ENCODE data around the gene GPR142. TPM values are rescaled to one million over a fixed set of nuclear protein-coding genes. Genes with fewer than 3 reads are reported as not detected.

GPR142 gene
- total RNA-seq: under 1 TPM in 3 of 4 donors, not detected in 1; 0.39 to 0.83 (median 0.40) TPM

DNA sequence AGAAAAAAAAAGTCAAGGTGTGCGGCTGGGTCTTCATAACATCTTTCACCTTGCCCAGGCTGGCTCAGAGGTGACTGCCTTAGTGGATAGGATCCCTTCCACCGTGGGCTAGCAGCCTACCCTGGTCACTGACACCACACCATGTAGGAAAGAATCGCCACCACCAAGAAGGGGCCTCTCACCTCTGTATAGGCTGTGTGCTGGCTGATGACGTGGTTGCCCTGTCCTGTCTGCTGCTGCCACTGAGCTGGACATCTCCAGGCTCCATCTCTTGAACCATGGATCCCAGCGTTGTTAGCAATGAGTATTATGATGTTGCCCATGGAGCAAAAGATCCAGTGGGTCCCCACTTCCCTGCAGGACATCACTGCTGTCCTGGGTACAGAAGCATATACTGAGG lies at the start of gene GPR142:
TSS of gene GPR142 (plus strand) at position 301 of the 400 bp plus-strand sequence. CDS start 2,035 bp downstream, outside the sequence.
- peaks cover 0 to 60% (median under 1%) of the 10 kb centered on the region in 4 donors for H3K27me3 ChIP-seq
- TF ChIP-seq, protein P1, sequence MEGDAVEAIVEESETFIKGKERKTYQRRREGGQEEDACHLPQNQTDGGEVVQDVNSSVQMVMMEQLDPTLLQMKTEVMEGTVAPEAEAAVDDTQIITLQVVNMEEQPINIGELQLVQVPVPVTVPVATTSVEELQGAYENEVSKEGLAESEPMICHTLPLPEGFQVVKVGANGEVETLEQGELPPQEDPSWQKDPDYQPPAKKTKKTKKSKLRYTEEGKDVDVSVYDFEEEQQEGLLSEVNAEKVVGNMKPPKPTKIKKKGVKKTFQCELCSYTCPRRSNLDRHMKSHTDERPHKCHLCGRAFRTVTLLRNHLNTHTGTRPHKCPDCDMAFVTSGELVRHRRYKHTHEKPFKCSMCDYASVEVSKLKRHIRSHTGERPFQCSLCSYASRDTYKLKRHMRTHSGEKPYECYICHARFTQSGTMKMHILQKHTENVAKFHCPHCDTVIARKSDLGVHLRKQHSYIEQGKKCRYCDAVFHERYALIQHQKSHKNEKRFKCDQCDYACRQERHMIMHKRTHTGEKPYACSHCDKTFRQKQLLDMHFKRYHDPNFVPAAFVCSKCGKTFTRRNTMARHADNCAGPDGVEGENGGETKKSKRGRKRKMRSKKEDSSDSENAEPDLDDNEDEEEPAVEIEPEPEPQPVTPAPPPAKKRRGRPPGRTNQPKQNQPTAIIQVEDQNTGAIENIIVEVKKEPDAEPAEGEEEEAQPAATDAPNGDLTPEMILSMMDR (IDR thresholded peaks at IDR 0.05): no peak
- TF ChIP-seq POLR2AphosphoS5 (IDR thresholded peaks at IDR 0.05): no peak
- no peak for TF ChIP-seq EP300 (IDR thresholded peaks at IDR 0.05)
- no peak for TF ChIP-seq POLR2A (IDR thresholded peaks at IDR 0.05; ENCODE audit: low read depth)
- WGBS: 68% methylated on average over 5 of the region's 5 CpGs
- H3K9me3 ChIP-seq: no peaks in the 10 kb centered on the region
- no peak within 1 kb of the TSS for H3K4me3 ChIP-seq
- peaks cover 0 to 16% (median 15%) of the 10 kb centered on the region in 4 donors for H3K4me1 ChIP-seq
- no peaks in the 10 kb centered on the region for H3K36me3 ChIP-seq
- DNase-seq (ENCODE audit: extremely low spot score): no peak
- intact Hi-C loops (cut with DNase I): no loop called here
- no peak within 1 kb of the TSS for H3K27ac ChIP-seq (replicated peaks in 1 of 4)

- Histone ChIP-seq H3K4me3 (no peak overlapping the region), H3K9me3 (no peaks in the 10 kb centered on the region), H3K36me3 (no peaks in the 10 kb centered on the region), H3K27ac (replicated peaks in 1 of 4) (no peak overlapping the region), H3K27me3 (peaks cover 0 to 27% (median 0%) of the 10 kb centered on the region in 4 donors), H3K4me1 (no peaks in the 10 kb centered on the region)
- intact Hi-C loops (cut with DNase I): no loop called here
- TF ChIP-seq, protein P1 (IDR thresholded peaks at IDR 0.05): no peak
- TF ChIP-seq EP300 (IDR thresholded peaks at IDR 0.05) (no peak), POLR2A (IDR thresholded peaks at IDR 0.05; ENCODE audit: low read depth) (no peak), POLR2AphosphoS5 (IDR thresholded peaks at IDR 0.05) (no peak)
- no peak for DNase-seq (ENCODE audit: extremely low spot score)
- WGBS: 76% methylated on average over 10 of the region's 10 CpGs
These were observed 48.9 kb upstream of the GPR142 start for GRCh38 chr17:74318391-74318790.

DNA sequence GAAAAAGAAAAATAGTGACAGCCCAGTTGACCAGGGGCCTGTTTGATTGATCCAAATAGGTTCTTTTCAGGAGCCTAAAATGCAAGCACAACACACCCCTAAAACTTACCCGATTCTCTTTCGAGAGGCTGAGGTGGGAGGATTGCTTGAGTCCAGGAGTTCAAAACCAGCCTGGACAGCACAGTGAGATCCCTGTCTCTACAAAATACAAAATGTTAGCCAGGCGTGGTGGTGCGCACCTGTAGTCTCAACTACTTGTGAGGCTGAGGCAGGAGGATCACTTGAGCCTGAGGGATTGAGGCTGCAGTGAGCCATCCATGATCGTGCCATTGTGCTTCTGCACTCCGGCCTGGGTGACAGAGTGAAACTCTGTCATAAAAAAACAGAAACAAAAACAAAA lies 42.8 kb upstream of the GPR142 start:
- 96% methylated on average over 6 of the region's 6 CpGs for WGBS
- no peak for TF ChIP-seq POLR2A (IDR thresholded peaks at IDR 0.05; ENCODE audit: low read depth)
- TF ChIP-seq, protein P1 (IDR thresholded peaks at IDR 0.05): no peak
- no peak for TF ChIP-seq POLR2AphosphoS5 (IDR thresholded peaks at IDR 0.05)
- no peak for TF ChIP-seq EP300 (IDR thresholded peaks at IDR 0.05)
- intact Hi-C loops (cut with DNase I): no loop called here
- Histone ChIP-seq H3K4me1 (peaks cover 18 to 21% (median 19%) of the 10 kb centered on the region in 4 donors), H3K27me3 (peaks cover 0 to 54% (median 9%) of the 10 kb centered on the region in 4 donors), H3K36me3 (no peaks in the 10 kb centered on the region), H3K4me3 (no peak overlapping the region), H3K27ac (replicated peaks in 1 of 4) (no peak overlapping the region), H3K9me3 (no peaks in the 10 kb centered on the region)
- no peak for DNase-seq (ENCODE audit: extremely low spot score)

DNA sequence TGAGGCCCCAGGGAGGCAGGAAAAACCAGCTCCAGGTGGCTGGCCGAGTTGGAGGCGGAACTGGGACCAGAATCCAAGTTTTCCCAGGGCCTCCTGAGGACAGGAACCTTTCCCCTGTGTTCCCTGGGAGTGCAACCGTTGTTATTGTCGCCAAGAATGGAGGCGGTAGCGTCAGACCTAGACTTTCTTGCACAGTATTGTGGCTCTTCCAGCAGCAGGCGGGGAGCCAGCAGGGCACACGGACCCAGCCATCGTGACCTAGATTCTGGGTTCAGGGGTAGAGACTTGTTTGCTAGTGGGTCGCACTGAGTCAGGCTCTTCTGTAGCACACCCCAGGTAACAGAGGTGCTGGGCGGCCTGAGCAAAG lies 41.9 kb upstream of the GPR142 start:
- H3K4me3 ChIP-seq: peak overlapping the region; percentile 39 to 56 (median 46)
- peaks cover 18 to 21% (median 19%) of the 10 kb centered on the region in 4 donors for H3K4me1 ChIP-seq
- H3K27me3 ChIP-seq: peaks cover 0 to 62% (median 9%) of the 10 kb centered on the region in 4 donors
- TF ChIP-seq POLR2AphosphoS5 (IDR thresholded peaks at IDR 0.05) (no peak), EP300 (IDR thresholded peaks at IDR 0.05) (no peak), POLR2A (IDR thresholded peaks at IDR 0.05; ENCODE audit: low read depth) (no peak)
- TF ChIP-seq, protein P1 (IDR thresholded peaks at IDR 0.05): no peak
- no peak overlapping the region for H3K27ac ChIP-seq (replicated peaks in 1 of 4)
- DNase-seq (ENCODE audit: extremely low spot score): no peak
- intact Hi-C loops (cut with DNase I): no loop called here
- H3K36me3 ChIP-seq: no peaks in the 10 kb centered on the region
- 28% methylated on average over 5 of the region's 11 CpGs for WGBS
- H3K9me3 ChIP-seq: no peaks in the 10 kb centered on the region

Measured in esophagus muscularis mucosa (tissue), 4 donors.